ENCODE results near the gene ZC2HC1C. TPM values are rescaled to one million over a fixed set of nuclear protein-coding genes. Genes with fewer than 3 reads are reported as not detected.
"Not testable (repeated sequence)": the region's sequence is repeated elsewhere in the genome, so short reads cannot be mapped to it uniquely, and the experiment has no call there.

Gene ZC2HC1C
- total and polyA plus RNA-seq, 7 donors: 1.2 to 4.6 (median 4.3) TPM

- peaks cover 0 to 16% (median 2%) of the 10 kb centered on the region in 4 donors for H3K36me3 ChIP-seq
- intact Hi-C loops (cut with DNase I): no loop called here
- WGBS, 2 donors: 71 to 76% methylated on average over 5 of the region's 5 CpGs
- no peak for DNase-seq
- H3K4me3 ChIP-seq: peak overlapping the region in 3 of 4 donors; percentile 59 to 74 (median 70)
- H3K27me3 ChIP-seq: no peaks in the 10 kb centered on the region
- peaks cover 0 to 37% (median 27%) of the 10 kb centered on the region in 4 donors for H3K4me1 ChIP-seq
- no peaks in the 10 kb centered on the region for H3K9me3 ChIP-seq
- peak overlapping the region; percentile 93 to 97 (median 95) for H3K27ac ChIP-seq
- TF ChIP-seq POLR2A (IDR thresholded peaks at IDR 0.05) (no peak), EP300 (IDR thresholded peaks at IDR 0.05) (no peak), POLR2AphosphoS5 (IDR thresholded peaks at IDR 0.05) (no peak)
- TF ChIP-seq, protein P1, sequence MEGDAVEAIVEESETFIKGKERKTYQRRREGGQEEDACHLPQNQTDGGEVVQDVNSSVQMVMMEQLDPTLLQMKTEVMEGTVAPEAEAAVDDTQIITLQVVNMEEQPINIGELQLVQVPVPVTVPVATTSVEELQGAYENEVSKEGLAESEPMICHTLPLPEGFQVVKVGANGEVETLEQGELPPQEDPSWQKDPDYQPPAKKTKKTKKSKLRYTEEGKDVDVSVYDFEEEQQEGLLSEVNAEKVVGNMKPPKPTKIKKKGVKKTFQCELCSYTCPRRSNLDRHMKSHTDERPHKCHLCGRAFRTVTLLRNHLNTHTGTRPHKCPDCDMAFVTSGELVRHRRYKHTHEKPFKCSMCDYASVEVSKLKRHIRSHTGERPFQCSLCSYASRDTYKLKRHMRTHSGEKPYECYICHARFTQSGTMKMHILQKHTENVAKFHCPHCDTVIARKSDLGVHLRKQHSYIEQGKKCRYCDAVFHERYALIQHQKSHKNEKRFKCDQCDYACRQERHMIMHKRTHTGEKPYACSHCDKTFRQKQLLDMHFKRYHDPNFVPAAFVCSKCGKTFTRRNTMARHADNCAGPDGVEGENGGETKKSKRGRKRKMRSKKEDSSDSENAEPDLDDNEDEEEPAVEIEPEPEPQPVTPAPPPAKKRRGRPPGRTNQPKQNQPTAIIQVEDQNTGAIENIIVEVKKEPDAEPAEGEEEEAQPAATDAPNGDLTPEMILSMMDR (IDR thresholded peaks at IDR 0.05): no peak
Measured at GRCh38 chr14:75125617-75126016, 56.2 kb downstream of the ZC2HC1C start.

DNA sequence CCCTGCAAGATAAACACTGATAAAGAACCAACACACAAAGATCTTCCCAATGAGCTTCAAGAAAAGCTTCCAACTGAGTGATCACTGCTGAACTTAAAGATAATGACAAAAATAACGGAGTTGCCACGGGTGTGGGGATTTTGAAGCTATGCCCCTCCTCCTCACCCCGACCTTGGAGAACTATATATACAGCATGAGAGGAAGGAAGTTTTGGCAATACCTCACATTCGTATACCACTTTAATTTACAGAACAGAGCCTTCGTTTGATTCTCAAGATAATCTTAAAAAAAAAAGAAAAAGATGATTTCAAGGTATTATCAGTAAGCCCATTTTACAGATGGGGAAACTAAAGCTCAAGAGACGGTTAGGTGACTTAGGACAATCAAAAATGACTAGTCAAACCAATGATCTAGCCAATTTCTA lies 56.7 kb downstream of the ZC2HC1C start:
- Histone ChIP-seq H3K27me3 (no peaks in the 10 kb centered on the region), H3K4me1 (peaks cover 0 to 37% (median 27%) of the 10 kb centered on the region in 4 donors), H3K27ac (peak overlapping the region; percentile 93 to 97 (median 95)), H3K9me3 (no peaks in the 10 kb centered on the region), H3K4me3 (peak overlapping the region; percentile 59 to 84 (median 72)), H3K36me3 (peaks cover 0 to 11% (median 0%) of the 10 kb centered on the region in 4 donors)
- intact Hi-C loops (cut with DNase I): no loop called here
- no peak for TF ChIP-seq EP300 (IDR thresholded peaks at IDR 0.05)
- TF ChIP-seq POLR2AphosphoS5 (IDR thresholded peaks at IDR 0.05): no peak
- no peak for TF ChIP-seq POLR2A (IDR thresholded peaks at IDR 0.05)
- TF ChIP-seq, protein P1 (IDR thresholded peaks at IDR 0.05): no peak
- no peak for DNase-seq
- 1 to 2% methylated on average over 6 of the region's 6 CpGs for WGBS, 2 donors

DNA sequence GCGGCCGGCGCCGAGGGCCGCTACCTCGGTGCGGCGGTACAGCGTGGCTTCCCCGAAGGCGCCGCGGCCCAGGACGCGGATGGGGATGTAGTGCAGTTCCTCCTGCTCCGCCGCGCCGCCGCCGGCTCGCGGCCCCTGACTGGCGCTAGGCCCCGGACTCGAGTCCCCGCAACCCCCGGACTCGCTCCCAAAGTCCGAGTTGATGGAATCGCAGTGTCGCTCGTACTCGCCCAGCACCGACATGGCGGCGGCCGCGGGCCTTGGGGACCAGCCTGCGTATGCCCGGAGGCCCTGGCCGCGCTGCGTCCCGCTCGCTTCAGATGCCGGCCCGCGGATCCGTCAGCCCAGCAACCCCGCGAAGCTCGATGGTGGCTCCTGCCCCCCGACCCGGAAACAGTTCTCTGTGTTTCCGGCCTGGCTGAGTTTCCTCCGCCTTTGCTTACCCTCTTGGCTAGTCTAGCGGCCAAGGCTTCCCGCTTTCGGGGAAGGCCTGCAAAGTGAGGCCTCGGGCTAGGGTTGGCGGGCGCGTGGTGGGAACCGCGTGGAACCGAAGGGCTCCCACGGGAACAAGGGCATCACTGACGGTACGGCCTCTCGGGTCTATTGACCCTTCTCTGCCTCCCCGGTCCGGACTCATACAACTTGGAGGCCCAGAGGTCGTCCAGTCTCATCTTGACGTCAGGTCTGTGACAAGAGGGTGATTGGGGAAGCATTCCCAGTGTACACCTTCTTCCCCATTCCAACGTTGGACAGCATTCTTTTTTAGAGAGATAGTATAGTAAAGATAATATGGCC lies 57.4 kb downstream of the ZC2HC1C start, which contains the start of gene NEK9:
TSS of gene NEK9 (minus strand) at position 370 of the 795 bp plus-strand sequence. CDS start at position 243, 127 bp downstream.
- peak; percentile 85 to 96 (median 90) for TF ChIP-seq POLR2AphosphoS5 (IDR thresholded peaks at IDR 0.05)
- TF ChIP-seq EP300 (IDR thresholded peaks at IDR 0.05): no peak
- TF ChIP-seq, protein P1 (IDR thresholded peaks at IDR 0.05): peak in 1 of 4 experiments; percentile 10
- peak; percentile 58 to 78 for TF ChIP-seq POLR2A (IDR thresholded peaks at IDR 0.05)
- intact Hi-C loops (cut with DNase I): no loop called here
- H3K4me1 ChIP-seq: peaks cover 0 to 37% (median 27%) of the 10 kb centered on the region in 4 donors

GRCh38 chr14:75127474-75127820 lies 58.0 kb downstream of the ZC2HC1C start:
- 8 to 32% methylated on average over 16 of the region's 16 CpGs for WGBS, 2 donors
- H3K27ac ChIP-seq: peak overlapping the region; percentile 93 to 97 (median 95)
- DNase-seq; H3K36me3 ChIP-seq; intact Hi-C loops (cut with DNase I); H3K9me3 ChIP-seq; H3K27me3 ChIP-seq: not testable (repeated sequence)
- H3K4me3 ChIP-seq: peak overlapping the region; percentile 59 to 84 (median 72)
- peaks cover 0 to 37% (median 27%) of the 10 kb centered on the region in 4 donors for H3K4me1 ChIP-seq

More for the DNA sequence above, 57.4 kb downstream of the ZC2HC1C start, which contains the start of gene NEK9:
- peak within 1 kb of the TSS; percentile 59 to 84 (median 72) for H3K4me3 ChIP-seq
- WGBS, 2 donors: 0 to 1% methylated on average over 76 of the region's 76 CpGs
- DNase-seq: peak; percentile 95
- H3K36me3 ChIP-seq: peaks cover 0 to 6% (median 0%) of the 10 kb centered on the region in 4 donors
- peak within 1 kb of the TSS; percentile 93 to 97 (median 95) for H3K27ac ChIP-seq
- no peaks in the 10 kb centered on the region for H3K27me3 ChIP-seq
- H3K9me3 ChIP-seq: no peaks in the 10 kb centered on the region

- WGBS, 2 donors: 53 to 67% methylated on average over 10 of the region's 10 CpGs
- no peak for TF ChIP-seq POLR2A (IDR thresholded peaks at IDR 0.05)
- no peak for TF ChIP-seq EP300 (IDR thresholded peaks at IDR 0.05)
- TF ChIP-seq, protein P1 (IDR thresholded peaks at IDR 0.05): no peak
- no peak for TF ChIP-seq POLR2AphosphoS5 (IDR thresholded peaks at IDR 0.05)
- Histone ChIP-seq H3K9me3 (no peaks in the 10 kb centered on the region), H3K4me3 (peak overlapping the region; percentile 59 to 84 (median 72)), H3K4me1 (peaks cover 0 to 37% (median 29%) of the 10 kb centered on the region in 4 donors), H3K36me3 (peaks cover 0 to 11% (median 0%) of the 10 kb centered on the region in 4 donors), H3K27me3 (no peaks in the 10 kb centered on the region), H3K27ac (peak overlapping the region in 3 of 4 donors; percentile 93 to 97 (median 93))
- no peak for DNase-seq
- intact Hi-C loops (cut with DNase I): no loop called here
Measured at GRCh38 chr14:75127903-75128595, 58.6 kb downstream of the ZC2HC1C start.
